ENCODE results near the gene DSEL.

DSEL gene

GRCh38 chr18:67500522-67501205 is 15.9 kb downstream of the DSEL start:
- DNase-seq = no peak

DNA sequence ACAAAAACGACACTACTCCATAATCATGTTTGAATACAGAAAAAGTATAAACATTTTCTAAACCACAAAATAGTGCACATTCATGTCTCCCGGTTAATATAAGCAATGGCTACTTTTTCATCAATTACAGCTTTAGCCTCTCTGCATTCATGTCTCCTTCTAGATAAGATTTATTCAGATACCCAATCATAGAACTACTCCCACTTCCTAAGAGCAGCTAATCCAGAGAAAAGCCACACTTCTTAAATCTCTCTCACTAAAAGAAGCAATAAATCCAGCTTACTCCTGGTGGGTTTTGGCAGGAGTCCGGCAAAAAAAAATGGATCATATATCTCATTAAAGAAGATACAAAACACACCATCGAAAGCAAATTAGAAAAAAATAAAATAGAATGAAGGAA is 20.1 kb downstream of the DSEL start:
- DNase-seq = no peak

DNA sequence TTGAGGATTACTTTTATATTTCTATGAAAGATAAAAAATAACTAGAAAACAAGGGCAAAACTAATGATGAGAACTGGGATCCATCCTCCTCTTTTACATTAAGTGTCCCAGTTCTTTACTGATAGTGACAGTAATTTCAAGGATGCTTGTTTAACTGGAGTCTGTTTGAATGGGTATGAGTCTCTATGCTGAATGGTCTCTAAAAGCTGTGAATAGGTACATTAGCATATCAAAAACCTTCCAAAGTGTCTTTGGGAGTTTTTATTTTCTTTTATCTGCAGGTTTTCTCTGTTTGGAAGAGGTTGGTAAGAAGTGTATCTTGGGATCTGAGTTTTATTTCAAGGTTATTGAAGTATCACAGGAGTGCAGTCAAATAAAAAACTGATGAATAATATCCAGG is 30.0 kb downstream of the DSEL start:
- no peak for DNase-seq

DNA sequence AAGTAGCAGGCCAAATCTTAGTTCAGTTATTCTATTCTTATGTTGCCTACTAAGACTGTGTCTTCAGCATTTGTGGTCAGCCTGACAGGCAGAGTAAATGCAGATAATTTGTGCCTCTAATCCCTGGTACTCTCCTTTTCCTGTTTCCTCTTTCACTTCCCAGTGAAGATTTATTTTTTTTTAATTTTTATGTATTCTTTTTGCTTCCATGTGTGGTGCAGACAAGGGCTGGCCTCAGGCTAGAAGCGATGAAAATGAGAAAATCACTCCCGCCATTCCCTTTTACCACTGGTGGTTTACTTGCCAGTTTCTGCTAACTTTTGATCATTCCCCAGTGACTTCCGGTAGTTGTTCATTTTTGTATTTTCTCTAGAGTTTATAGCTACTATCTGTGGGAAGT is 30.9 kb downstream of the DSEL start:
- DNase-seq = no peak

DNA sequence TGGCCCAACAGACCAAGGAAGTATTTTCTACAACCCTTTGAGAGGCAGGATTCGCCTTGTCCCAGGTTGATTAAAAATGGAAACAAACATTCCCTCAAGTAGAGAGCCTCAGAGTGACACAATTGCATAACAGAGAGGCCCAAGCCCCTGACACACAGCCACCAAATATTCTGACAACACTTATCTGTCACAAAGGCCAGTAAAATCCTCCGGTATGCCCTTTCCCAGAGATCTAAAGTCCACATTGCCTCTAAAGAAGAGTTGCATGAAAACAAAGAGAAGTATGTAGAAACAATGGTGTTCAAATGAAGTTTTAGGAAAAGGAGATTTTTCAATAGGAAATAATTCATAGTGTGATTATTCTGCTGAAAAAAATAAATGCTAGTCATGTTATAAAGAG is 32.1 kb downstream of the DSEL start:
- DNase-seq = no peak

GRCh38 chr18:67483952-67484351 is 32.6 kb downstream of the DSEL start:
- DNase-seq = no peak

DNA sequence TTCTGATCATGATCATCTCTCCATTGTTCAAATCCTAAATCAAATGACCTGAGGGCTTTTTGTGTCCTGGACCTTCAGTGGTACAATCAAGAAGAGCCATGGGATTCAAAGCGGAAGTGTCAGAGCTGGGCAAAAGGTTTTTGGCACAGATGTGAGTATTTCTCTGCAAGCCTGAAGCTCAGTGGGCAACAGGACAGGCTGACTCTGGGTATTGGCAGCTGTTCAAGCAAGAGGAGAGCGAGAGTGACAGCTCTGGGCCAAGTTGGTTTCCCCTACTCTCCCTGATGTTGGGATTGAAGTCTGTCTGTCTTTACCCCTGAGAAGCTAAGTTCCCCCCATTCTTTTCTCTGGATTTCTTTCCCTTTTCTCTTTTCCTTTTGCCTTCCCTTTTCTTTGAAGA is 33.3 kb downstream of the DSEL start:
- DNase-seq = no peak

DNA sequence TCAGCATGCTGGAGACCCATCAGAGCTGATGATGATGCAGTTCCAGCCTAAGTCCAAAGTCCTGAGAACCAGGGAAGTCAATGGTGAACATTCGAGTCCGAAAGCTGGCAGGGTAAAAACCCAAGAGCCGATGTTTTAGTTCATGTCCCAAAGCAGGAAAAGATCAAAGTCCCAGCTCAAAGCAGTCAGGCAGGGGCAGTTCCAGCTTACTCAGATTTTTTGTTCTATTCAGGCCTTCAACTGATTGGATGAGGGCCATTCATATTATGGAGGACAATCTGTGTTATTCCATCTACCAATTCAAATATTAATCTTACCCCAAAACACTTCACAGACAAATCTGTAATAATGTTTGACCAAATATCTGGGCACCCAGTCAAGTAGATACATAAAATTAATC is 38.3 kb downstream of the DSEL start:
- no peak for DNase-seq

DNA sequence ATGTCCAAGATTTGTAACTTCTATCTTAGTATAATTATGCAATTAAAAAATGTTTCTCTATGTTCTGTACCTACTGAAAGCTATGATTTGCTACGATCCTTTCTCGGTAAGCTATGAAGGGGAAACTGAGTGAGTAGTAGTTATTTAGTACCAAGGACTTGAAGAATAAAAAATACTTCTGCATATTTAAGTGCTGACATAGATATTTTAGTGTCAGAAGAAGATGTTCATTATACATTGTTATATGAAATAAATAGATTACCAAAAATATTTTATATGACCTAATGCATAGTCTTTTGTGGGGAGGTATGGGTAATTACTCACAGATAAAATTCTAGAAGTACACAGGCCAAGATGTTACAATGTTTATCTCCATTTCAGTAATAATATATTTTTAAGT is 39.0 kb downstream of the DSEL start:
- no peak for DNase-seq

DNA sequence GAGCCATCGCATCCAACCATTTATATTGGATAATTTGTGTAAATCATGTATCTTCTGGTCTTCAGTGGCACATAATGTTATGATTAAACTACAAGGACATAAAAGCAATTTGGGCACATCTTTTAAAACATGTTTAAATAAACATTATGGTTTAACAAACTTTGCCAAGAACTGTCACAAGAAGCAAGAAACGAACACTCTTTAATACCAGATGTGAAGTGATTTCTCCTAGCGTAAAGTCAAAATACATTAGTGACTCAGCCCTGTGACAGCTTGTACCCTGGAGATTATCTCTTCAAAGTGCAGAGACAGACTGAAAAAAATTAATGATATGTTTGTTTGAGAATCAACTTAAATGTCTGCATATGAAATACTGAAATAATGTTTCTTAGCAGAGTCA is 39.9 kb downstream of the DSEL start:
- no peak for DNase-seq

- DNase-seq = no peak
These were observed 40.8 kb downstream of the DSEL start for GRCh38 chr18:67475673-67476072.

GRCh38 chr18:67468038-67468437 is 48.5 kb downstream of the DSEL start:
- no peak for DNase-seq

DNA sequence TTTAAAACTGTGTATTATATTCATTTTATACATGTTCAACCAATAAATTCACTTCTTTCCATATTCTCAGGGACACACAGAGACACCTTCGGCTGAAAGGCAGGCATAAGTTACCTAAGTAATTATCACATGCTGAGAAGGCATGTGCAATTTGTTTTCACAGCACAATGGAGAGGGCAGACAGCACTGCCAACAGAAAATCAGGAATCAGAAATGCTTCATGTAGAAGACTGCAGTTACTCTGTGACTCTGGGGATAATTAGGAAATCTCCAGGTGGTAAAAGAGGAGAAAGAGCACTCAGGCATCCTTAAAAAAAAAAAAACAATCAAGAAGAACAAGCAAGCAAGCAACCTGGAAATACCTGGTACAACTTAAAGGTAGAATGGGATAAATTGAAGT is 49.3 kb downstream of the DSEL start:
- peak; percentile 33 for DNase-seq

DNA sequence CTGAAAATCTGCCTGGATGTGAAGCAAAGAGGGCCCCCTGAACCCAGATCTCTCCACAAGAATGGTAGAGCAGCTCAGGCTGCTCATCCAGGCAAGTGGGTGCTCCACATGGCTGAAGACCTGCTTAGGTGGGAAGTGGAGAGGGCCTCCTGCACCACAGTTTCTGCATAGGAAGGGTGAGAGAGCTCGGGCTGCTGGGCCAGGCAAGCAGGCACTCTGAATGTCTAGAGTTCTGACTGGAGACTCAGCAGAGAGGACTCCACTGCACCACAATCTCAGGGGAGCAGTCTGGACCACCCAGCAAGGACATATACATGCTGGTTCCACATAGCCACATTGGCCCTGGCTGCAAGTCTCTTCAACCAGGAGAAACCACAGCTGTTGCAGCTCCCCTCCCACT is 52.0 kb downstream of the DSEL start:
- no peak for DNase-seq

- DNase-seq = no peak
These were observed 52.7 kb downstream of the DSEL start for GRCh38 chr18:67463829-67464228.

DNA sequence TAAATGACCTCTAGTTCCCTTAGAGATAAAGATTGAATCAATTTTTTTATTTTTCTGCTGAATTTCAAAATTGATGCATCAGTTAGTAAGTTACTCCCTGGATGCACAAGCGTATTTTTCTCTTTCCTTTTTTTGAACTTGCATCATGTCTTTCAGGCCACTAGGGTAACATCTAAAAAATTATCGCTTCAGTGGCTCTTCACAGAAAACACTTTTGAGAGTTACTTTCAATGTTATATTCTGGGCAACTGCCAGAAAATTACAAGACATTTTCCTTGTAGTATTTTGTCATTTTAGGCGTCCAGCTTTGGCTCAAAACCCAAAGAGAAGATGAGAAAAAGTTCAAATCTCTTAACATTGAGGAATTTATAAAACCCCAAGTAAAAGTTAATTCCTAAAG is 59.8 kb downstream of the DSEL start:
- DNase-seq = no peak
